GM06990 (cell line): ENCODE data around the gene LONP2.

Experiments used
- DNase-seq: peaks from one replicate; pipeline ENCODE4 v3.0.0-alpha.2; 2011; ENCODE audit not compliant: insufficient read length; ENCODE audit errors: extremely low read depth
- H3K27me3 ChIP-seq: replicated peaks from 2 replicates; pipeline ENCODE4 v1.6.0; 2011; ENCODE audit warnings: low read length; ENCODE audit not compliant: control insufficient read depth, insufficient read depth
- H3K36me3 ChIP-seq: 2 replicates; pipeline ENCODE4 v1.5.1; 2011; ENCODE audit warnings: low read length; ENCODE audit not compliant: control insufficient read depth, insufficient read depth
- H3K4me3 ChIP-seq: replicated peaks from 2 replicates; pipeline ENCODE4 v1.5.1; 2011; ENCODE audit warnings: low read depth, mild to moderate bottlenecking, control low read depth, low read length
- TF ChIP-seq, protein P1 (sequence below): IDR thresholded peaks from 2 replicates; pipeline ENCODE4 v1.5.1; 2011; ENCODE audit warnings: low read length, control low read depth, mild to moderate bottlenecking, inconsistent platforms; ENCODE audit not compliant: insufficient read depth, poor library complexity, severe bottlenecking

Gene LONP2

DNA sequence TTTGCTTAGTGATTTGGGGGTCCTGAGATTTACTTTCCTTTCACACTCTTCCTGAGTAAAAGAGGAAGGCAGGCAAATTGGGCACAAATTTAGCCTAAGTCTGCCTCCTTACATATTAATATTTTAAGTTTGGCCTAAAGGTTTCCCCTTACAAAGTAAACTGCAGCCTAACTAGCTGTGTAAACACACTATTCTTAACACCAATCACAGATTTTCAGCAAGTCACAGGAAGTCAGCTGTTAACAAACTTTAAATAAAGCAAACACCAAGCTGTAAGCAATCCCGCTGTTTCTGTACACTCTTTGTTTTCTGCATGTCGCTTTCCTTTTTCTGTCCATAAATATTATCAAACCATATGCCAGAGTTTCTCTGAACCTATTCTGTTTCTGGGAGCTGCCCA, 48.4 kb downstream of the LONP2 start:
- TF ChIP-seq, protein P1, sequence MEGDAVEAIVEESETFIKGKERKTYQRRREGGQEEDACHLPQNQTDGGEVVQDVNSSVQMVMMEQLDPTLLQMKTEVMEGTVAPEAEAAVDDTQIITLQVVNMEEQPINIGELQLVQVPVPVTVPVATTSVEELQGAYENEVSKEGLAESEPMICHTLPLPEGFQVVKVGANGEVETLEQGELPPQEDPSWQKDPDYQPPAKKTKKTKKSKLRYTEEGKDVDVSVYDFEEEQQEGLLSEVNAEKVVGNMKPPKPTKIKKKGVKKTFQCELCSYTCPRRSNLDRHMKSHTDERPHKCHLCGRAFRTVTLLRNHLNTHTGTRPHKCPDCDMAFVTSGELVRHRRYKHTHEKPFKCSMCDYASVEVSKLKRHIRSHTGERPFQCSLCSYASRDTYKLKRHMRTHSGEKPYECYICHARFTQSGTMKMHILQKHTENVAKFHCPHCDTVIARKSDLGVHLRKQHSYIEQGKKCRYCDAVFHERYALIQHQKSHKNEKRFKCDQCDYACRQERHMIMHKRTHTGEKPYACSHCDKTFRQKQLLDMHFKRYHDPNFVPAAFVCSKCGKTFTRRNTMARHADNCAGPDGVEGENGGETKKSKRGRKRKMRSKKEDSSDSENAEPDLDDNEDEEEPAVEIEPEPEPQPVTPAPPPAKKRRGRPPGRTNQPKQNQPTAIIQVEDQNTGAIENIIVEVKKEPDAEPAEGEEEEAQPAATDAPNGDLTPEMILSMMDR = no peak
- Histone ChIP-seq H3K27me3 (no peaks in the 10 kb centered on the region), H3K4me3 (no peak overlapping the region), H3K36me3 (peaks cover 7% of the 10 kb centered on the region)
- DNase-seq = no peak

DNA sequence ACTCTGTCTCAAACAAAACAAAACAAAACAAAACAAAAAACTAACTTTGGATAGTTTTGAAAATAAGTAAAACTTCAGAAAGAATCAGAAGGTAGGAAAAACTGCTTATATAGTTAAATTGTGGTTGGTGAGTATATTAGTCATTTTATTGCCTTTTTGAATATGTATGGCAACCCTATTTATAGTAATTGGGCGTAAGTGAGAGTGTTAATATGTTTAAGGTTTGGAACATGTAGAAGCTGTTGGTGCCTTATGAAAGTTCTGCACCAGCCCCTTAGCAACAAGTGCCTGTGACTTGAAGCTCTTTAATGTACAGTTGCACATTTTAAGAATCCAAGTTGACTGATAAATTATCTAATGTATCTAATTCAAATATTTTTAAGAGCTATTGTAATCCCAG, 50.6 kb downstream of the LONP2 start:
- H3K36me3 ChIP-seq = peaks cover 5% of the 10 kb centered on the region

DNA sequence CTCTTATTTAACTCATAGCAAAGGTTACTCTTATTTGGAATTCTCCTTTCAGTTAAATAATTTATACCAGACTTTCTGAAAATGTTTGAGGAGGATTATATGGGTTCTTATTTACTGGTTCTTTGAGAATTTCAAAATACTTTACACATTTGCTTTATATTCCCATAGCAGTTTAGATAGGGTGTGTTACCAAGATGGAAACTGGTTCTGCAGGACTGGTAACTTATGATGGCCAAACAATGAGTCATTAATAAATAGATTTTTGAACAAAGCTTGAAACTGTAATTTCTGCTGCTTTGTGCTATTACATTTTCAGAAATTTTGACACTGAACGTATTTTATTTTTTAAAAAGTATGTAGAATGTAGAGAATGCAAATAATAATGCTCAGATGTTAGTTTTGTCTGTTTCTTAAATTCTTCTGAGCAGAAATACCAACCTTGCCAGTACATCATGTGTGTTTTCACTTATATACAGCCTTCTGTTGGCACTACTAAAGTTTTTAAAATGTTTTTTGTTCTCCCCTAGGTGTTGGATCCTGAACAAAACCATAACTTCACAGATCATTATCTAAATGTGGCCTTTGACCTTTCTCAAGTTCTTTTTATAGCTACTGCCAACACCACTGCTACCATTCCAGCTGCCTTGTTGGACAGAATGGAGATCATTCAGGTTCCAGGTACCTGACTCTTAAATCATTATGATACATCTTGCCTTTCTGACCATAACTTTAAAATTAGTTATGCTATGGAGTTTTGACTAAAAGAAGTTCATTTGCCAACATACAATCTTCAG, 51.6 kb downstream of the LONP2 start:
- H3K27me3 ChIP-seq = no peaks in the 10 kb centered on the region
- peaks cover 5% of the 10 kb centered on the region for H3K36me3 ChIP-seq
- no peak overlapping the region for H3K4me3 ChIP-seq
- no peak for DNase-seq
- TF ChIP-seq, protein P1 = no peak

More for the DNA sequence above, 50.6 kb downstream of the LONP2 start:
- Histone ChIP-seq H3K4me3 (no peak overlapping the region), H3K27me3 (no peaks in the 10 kb centered on the region)
- TF ChIP-seq, protein P1 = no peak
- no peak for DNase-seq

DNA sequence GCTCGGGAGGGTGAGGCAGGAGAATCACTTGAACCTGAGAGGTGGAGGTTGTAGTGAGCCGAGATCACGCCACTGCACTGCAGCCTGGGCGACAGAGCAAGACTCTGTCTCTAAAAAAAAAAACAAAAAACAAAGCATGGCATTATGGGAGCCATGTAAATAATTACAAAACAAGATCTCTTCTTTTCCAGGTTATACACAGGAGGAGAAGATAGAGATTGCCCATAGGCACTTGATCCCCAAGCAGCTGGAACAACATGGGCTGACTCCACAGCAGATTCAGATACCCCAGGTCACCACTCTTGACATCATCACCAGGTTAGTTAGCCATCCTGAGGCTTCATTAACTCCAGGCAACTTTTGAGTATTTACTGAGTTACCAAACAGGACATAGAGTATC, 55.4 kb downstream of the LONP2 start:
- TF ChIP-seq, protein P1 = no peak
- no peak for DNase-seq
- no peaks in the 10 kb centered on the region; the same call in none of the 2 replicates for H3K36me3 ChIP-seq
- no peak overlapping the region for H3K4me3 ChIP-seq
- H3K27me3 ChIP-seq = no peaks in the 10 kb centered on the region

DNA sequence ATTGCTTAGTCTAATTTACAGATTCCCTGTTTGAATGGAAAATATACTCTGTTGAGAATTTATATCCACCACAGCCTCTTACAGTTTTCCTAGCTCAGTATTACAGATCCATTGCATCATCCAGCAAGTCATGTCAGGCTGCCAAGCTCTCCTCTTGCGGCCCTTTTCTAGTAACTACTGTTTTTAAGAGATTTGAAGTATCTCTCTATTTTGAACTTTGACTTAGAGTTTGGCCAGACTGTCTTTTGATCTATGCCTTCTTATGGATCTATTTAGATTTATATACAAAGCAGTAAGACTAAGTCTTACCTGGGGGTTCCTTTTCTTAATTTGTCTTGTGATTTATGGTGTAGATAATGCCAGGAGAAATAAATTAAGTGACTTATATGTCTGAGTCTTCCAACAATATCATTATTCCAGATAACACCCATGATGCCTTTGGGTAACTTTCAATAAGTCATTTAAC, 56.3 kb downstream of the LONP2 start:
- TF ChIP-seq, protein P1 = no peak
- H3K27me3 ChIP-seq = no peaks in the 10 kb centered on the region
- H3K36me3 ChIP-seq = peaks cover 2% of the 10 kb centered on the region
- no peak overlapping the region for H3K4me3 ChIP-seq
- no peak for DNase-seq
